H1 (cell line): ENCODE measurements around the gene PPIA. TPM values are rescaled to one million over a fixed set of nuclear protein-coding genes. Genes with fewer than 3 reads are reported as not detected.
A peak's percentile ranks its signal among the peaks of the same experiment; 100 is the strongest.

Experiments used
- CHD7 ChIP-seq: fragments of 300-600 bp; sonication (generic); IDR thresholded peaks from 2 replicates; pipeline ENCODE4 v1.7.1; 2012; ENCODE audit warnings: low read length, moderate library complexity, mild to moderate bottlenecking, inconsistent platforms; ENCODE audit not compliant: insufficient replicate concordance
- CREB1 ChIP-seq: IDR thresholded peaks from 2 replicates; pipeline ENCODE4 v1.6.1; 2012; ENCODE audit warnings: inconsistent platforms
- CTCF ChIP-seq, 3 experiments: IDR thresholded peaks; 1 replicate in 2 of 3; 2 replicates in 1 of 3; pipeline versions ENCODE4 v1.5.1 to v1.6.1; 2011; ENCODE audit warnings: low read length in 3 of 3, mild to moderate bottlenecking in 3 of 3, inconsistent platforms in 2 of 3, low read depth in 1 of 3, moderate library complexity in 1 of 3; ENCODE audit not compliant: insufficient read depth in 1 of 3; ENCODE audit errors: control extremely low read depth in 1 of 3
- RFX5 ChIP-seq: IDR thresholded peaks from 2 replicates; pipeline ENCODE4 v1.6.1; 2011; ENCODE audit warnings: low read depth, low read length, improper control_type of control experiment, borderline replicate concordance
- SIRT6 ChIP-seq: IDR thresholded peaks from one replicate; pipeline ENCODE4 v1.7.1; 2012; ENCODE audit warnings: low read length, inconsistent platforms
- polyA plus RNA-seq, 7 experiments: library from polyadenylated mRNA; depleted of rRNA in 3 of 7; stranded (reverse) in 5 of 7; unstranded in 2 of 7; fragments of >200 nt in 5 of 7; fragments of 200-250 nt in 2 of 7; gene quantifications; 1 replicate in 5 of 7; 2 replicates in 1 of 7; 4 replicates in 1 of 7; pipeline versions ENCODE4 v1.2.1 to v1.2.3, GENCODE V29; 2011 to 2013; ENCODE audit warnings: missing spikeins in 2 of 7, mixed read lengths in 2 of 7
- total RNA-seq: library from RNA; stranded (reverse); fragmentation: NEBNext Ultra II Directional; extraction: Animal tissue kit (Norgen Biotek cat#: 25700); gene quantifications from 2 replicates; pipeline ENCODE4 v1.2.1, GENCODE V29; 2021

PPIA gene
- total and polyA plus RNA-seq, 2 of the 8 experiments (the other 6 are each of a cell fraction or from before 2014, with no cell fraction given): 2,865 to 5,394 TPM

DNA sequence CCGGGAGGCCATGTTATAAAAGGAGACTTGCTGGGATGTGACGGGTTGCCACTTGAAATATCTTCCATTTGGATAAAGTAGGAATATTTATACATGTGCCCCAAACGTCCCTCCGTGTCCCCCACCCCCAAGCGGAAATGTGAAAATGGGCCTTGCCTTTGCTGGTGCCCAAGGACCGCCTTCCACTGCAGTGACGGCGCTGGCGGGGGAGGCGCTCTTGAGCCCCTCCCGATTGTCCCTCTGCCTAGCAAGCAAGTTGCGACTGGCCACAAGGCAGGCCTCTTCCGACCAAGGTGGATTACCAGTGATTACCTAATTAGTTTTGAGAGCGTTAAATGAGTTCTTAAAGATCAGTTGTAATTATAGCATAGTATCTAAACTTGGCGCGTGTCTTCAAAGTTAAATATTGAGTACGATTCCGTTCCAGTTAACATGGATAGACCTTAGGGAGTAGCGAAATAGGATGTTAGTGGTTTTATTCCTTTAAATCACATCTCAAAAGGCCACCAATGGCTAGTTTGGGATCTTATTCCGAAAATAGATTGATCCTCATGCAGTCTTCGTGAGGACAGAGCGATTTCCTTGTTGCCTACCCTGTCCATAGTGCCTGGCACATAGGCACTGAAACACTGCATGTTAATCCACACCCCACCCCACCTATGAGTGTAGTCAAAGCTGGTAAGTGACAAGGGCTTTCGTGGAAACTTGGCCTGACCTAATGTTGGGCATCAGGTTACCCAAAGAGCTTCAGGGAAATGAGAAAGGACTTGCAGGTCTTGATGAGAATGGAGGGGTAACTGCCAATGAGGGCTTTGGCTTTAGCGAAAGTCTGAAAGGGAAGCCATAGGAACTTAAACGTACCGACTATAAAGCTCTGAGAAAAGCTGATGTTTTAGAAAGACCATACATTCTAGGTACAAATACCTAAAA lies 1.1 kb downstream of the PPIA start (continued):
- TF ChIP-seq CTCF (IDR thresholded peaks at IDR 0.05; ENCODE audit: control extremely low read depth in 1 of 3, insufficient read depth in 1 of 3, low read depth in 1 of 3, low read length in 3 of 3): peak; percentile 33 to 68 (median 54); a peak in 3 of 4 replicates
- TF ChIP-seq CREB1: peak; percentile 70
- TF ChIP-seq RFX5: no peak
- TF ChIP-seq CHD7: peak; percentile 53
- peak; percentile 7 for TF ChIP-seq SIRT6
